ENCODE data around the gene KASH5. TPM values are rescaled to one million over a fixed set of nuclear protein-coding genes. Genes with fewer than 3 reads are reported as not detected.

Gene KASH5
- total and polyA plus RNA-seq, 2 of the 4 experiments (the other 2 are of a cell fraction) = not detected

GRCh38 chr19:49349567-49349966, 38.5 kb upstream of the KASH5 start:
- WGBS, 2 experiments (ENCODE audit: extremely low coverage in 2 of 2, insufficient read length in 1 of 2) = no CpG with 5 or more reads among the region's 2 CpGs
- Histone ChIP-seq H2AK9ac (replicated peaks; ENCODE audit: low read depth, low read length, poor library complexity) (no peak overlapping the region), H3K4me2 (ENCODE audit: low read depth, low read length) (no peak overlapping the region), H3K79me1 (ENCODE audit: low read depth in 1 of 2, low read length in 2 of 2) (peaks cover 0 to 24% of the 10 kb centered on the region in 2 experiments; a peak in 3 of 4 replicates), H3K4me1 (ENCODE audit: control insufficient read depth, insufficient read depth, low read length) (no peaks in the 10 kb centered on the region), H3K9me3 (ENCODE audit: control insufficient read depth, insufficient read depth, low read length) (no peaks in the 10 kb centered on the region), H3K9ac (ENCODE audit: low read depth, low read length) (no peak overlapping the region), H2AK5ac (ENCODE audit: low read depth, low read length) (no peak overlapping the region), H2BK120ac (ENCODE audit: low read depth, low read length) (no peak overlapping the region), H3K23ac (ENCODE audit: low read depth, low read length) (no peak overlapping the region), H3K4me3 (ENCODE audit: insufficient read depth, low read depth, low read length) (no peak overlapping the region), H4K91ac (ENCODE audit: insufficient read depth, low read depth, low read length) (no peak overlapping the region), H3K27me3 (ENCODE audit: control insufficient read depth, insufficient read depth, low read length) (no peaks in the 10 kb centered on the region), H4K5ac (ENCODE audit: low read depth, low read length) (no peak overlapping the region), H2BK15ac (ENCODE audit: low read depth, low read length) (no peak overlapping the region), H3K18ac (ENCODE audit: low read depth, low read length) (no peak overlapping the region), H3K9me1 (ENCODE audit: insufficient read depth, low read length) (0 out of 2 replicates have a peak, but pooled peaks cover 5% of the 10 kb centered on the region), H3K36me3 (ENCODE audit: control insufficient read depth, insufficient read depth, low read length) (peaks cover 76% of the 10 kb centered on the region), H2BK5ac (ENCODE audit: low read depth, low read length, poor library complexity, severe bottlenecking) (no peak overlapping the region), H4K8ac (ENCODE audit: low read depth in 2 of 2, low read length in 2 of 2) (no peak overlapping the region), H3K56ac (ENCODE audit: extremely low read depth, insufficient read depth, low read length) (no peak overlapping the region), H3K4ac (ENCODE audit: low read depth, low read length) (no peak overlapping the region), H2AFZ (replicated peaks; ENCODE audit: low read length, poor library complexity) (no peak overlapping the region), H3K14ac (replicated peaks; ENCODE audit: low read depth, low read length) (no peak overlapping the region), H4K20me1 (ENCODE audit: insufficient read depth, low read length) (peaks cover 13% of the 10 kb centered on the region), H3K27ac (ENCODE audit: insufficient read depth, low read length) (no peak overlapping the region), H2BK20ac (ENCODE audit: low read depth, low read length) (no peak overlapping the region)
- ATAC-seq (ENCODE audit: low read depth) = no peak
- POLR2A ChIA-PET (ENCODE audit: unreplicated experiment) = no interaction called here
- no peak for DNase-seq
- in situ Hi-C loops (cut with MboI; ENCODE audit: low sequenced_read_pairs) = no loop called here
- CTCF ChIA-PET = no interaction called here
- TF ChIP-seq NFE2L2 (IDR thresholded peaks at IDR 0.05; ENCODE audit: low read depth, low read length) (no peak), CEBPB (IDR thresholded peaks at IDR 0.05; ENCODE audit: low read depth, low read length) (no peak)
- intact Hi-C loops (cut with micrococcal nuclease) = no loop called here
- dilution Hi-C loops (cut with HindIII; ENCODE audit: low sequenced_read_pairs, unreplicated experiment) = no loop called here
- no TSS peak for BruUV-seq (replicated peaks)

Data from IMR-90 (cell line).